ENCODE data around the gene CC2D2A. TPM values are rescaled to one million over a fixed set of nuclear protein-coding genes. Genes with fewer than 3 reads are reported as not detected.
A peak's percentile ranks its signal among the peaks of the same experiment; 100 is the strongest.

CC2D2A gene
- total and polyA plus RNA-seq, 2 donors from 2014 or later = 26.7 to 51.2 TPM

DNA sequence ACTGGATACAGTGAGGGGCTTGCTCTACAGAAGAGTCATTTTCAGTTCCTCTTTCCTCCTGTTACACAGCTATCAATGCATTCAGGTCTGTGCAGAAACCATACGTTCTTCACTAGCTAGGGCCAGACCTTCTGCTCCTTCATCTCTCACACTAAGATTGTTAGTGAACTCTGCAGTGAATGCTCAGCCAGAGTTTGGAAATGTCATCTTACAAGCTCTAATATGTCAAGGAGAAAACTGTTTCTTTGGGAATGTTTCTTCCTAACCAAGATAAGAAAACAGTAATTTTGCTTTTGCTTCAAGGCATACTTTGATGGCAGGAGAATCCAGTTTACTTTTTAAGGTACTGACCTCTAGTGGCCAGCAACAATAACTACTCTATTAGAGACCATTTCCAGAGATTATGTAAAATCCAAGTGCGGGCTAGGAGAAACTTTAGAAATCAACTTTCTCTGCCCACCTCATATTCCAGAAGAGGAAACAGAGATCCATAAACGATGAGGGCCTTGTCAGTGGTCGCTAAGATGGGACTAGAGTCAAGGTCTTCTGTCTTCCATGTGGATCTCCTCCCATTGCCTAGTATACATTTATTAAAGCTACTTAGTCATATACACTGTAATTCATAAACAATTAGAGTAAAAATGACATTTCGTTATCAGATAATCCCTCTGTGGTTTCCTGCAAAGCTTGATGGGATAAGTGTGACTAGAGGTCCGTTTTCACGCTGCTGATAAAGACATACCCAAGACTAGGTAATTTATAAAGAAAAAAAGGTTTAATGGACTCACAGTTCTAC is 12.1 kb upstream of the CC2D2A start:
- DNase-seq (peak in 2 of 5 donors; percentile 73 to 85), FAIRE-seq (peak; percentile 91)
- TF ChIP-seq, protein P1, sequence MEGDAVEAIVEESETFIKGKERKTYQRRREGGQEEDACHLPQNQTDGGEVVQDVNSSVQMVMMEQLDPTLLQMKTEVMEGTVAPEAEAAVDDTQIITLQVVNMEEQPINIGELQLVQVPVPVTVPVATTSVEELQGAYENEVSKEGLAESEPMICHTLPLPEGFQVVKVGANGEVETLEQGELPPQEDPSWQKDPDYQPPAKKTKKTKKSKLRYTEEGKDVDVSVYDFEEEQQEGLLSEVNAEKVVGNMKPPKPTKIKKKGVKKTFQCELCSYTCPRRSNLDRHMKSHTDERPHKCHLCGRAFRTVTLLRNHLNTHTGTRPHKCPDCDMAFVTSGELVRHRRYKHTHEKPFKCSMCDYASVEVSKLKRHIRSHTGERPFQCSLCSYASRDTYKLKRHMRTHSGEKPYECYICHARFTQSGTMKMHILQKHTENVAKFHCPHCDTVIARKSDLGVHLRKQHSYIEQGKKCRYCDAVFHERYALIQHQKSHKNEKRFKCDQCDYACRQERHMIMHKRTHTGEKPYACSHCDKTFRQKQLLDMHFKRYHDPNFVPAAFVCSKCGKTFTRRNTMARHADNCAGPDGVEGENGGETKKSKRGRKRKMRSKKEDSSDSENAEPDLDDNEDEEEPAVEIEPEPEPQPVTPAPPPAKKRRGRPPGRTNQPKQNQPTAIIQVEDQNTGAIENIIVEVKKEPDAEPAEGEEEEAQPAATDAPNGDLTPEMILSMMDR (IDR thresholded peaks at IDR 0.05; ENCODE audit: borderline replicate concordance, extremely low read depth, insufficient read depth) = peak; percentile 78
- H3K27ac ChIP-seq (ENCODE audit: low read depth in 2 of 2, low read length in 2 of 2) = no peak overlapping the region
- H3K27me3 ChIP-seq (ENCODE audit: control insufficient read depth, insufficient read depth, low read length) = no peaks in the 10 kb centered on the region
- H3K4me1 ChIP-seq (ENCODE audit: control insufficient read depth in 2 of 3, insufficient read depth in 2 of 3, low read depth in 1 of 3, low read length in 3 of 3) = peaks cover 0 to 10% (median 0%) of the 10 kb centered on the region in 3 donors
- no peaks in the 10 kb centered on the region for H3K36me3 ChIP-seq (ENCODE audit: control insufficient read depth in 2 of 3, insufficient read depth in 3 of 3, low read length in 3 of 3)
- H3K9me3 ChIP-seq (ENCODE audit: control insufficient read depth in 2 of 3, insufficient read depth in 1 of 3, low read length in 3 of 3) = no peaks in the 10 kb centered on the region
- no peak overlapping the region for H3K4me3 ChIP-seq (ENCODE audit: low read length in 3 of 3)
- intact Hi-C loops (cut with DNase I) = loop anchor here (10.0 kb wide), 1 partner anchor 223 kb away; no protein-coding TSS in a partner anchor
- no peak overlapping the region for H3K9ac ChIP-seq (ENCODE audit: low read length in 3 of 3)

DNA sequence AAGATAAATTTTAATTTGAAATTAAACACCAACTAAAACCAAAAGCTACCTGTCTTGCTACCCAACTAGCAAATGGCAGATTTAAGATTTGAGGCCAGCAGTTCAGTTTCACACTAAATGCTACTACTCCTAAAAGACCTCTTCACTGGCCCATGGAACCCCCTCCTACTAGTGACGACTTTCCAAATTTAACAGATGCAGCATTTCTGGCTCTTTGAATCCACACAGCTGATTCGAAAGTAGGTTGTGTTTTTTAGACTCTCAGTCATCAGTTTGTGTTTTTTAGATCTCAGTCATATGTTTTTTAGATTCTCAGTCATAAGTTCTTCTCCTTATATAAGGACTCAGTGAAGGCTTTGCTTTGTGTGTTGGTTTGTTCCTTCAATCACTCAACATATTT is 11.1 kb upstream of the CC2D2A start:
- no peak overlapping the region for H3K27ac ChIP-seq (ENCODE audit: low read depth in 2 of 2, low read length in 2 of 2)
- H3K4me3 ChIP-seq (ENCODE audit: low read length in 3 of 3) = no peak overlapping the region
- DNase-seq (no peak), FAIRE-seq (no peak)
- H3K4me1 ChIP-seq (ENCODE audit: control insufficient read depth in 2 of 3, insufficient read depth in 2 of 3, low read depth in 1 of 3, low read length in 3 of 3) = peaks cover 0 to 10% (median 0%) of the 10 kb centered on the region in 3 donors
- H3K9ac ChIP-seq (ENCODE audit: low read length in 3 of 3) = no peak overlapping the region
- no peaks in the 10 kb centered on the region for H3K36me3 ChIP-seq (ENCODE audit: control insufficient read depth in 2 of 3, insufficient read depth in 3 of 3, low read length in 3 of 3)
- H3K27me3 ChIP-seq (ENCODE audit: control insufficient read depth, insufficient read depth, low read length) = no peaks in the 10 kb centered on the region
- TF ChIP-seq, protein P1 (IDR thresholded peaks at IDR 0.05; ENCODE audit: borderline replicate concordance, extremely low read depth, insufficient read depth) = no peak
- intact Hi-C loops (cut with DNase I) = loop anchor here (10.0 kb wide), 1 partner anchor 224 kb away; no protein-coding TSS in a partner anchor
- no peaks in the 10 kb centered on the region for H3K9me3 ChIP-seq (ENCODE audit: control insufficient read depth in 2 of 3, insufficient read depth in 1 of 3, low read length in 3 of 3)

DNA sequence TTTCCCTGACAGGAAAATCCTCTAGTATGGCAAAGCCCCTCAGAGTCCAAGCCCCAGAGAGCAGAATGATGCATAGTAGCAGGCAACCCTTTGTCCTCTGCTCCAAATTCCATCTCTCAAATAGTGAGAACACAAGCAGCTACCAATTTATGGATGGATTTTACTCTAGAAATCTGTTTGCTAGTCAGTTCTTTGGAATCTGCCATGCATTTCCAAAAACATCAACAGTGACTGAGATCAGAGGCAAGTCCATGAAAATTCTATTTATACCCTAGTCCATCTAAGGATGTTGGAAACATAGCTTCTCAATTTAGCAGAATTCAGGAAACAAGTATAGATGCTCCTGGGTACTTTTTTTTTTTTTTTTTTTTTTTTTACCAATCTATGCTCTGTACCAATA is 10.0 kb upstream of the CC2D2A start:
- no peak overlapping the region for H3K27ac ChIP-seq (ENCODE audit: low read depth in 2 of 2, low read length in 2 of 2)
- no peaks in the 10 kb centered on the region for H3K27me3 ChIP-seq (ENCODE audit: control insufficient read depth, insufficient read depth, low read length)
- DNase-seq = no peak
- intact Hi-C loops (cut with DNase I) = loop anchor here (10.0 kb wide), 1 partner anchor 225 kb away; no protein-coding TSS in a partner anchor
- H3K9me3 ChIP-seq (ENCODE audit: control insufficient read depth in 2 of 3, insufficient read depth in 1 of 3, low read length in 3 of 3) = no peaks in the 10 kb centered on the region
- TF ChIP-seq, protein P1 (IDR thresholded peaks at IDR 0.05; ENCODE audit: borderline replicate concordance, extremely low read depth, insufficient read depth) = no peak
- H3K4me3 ChIP-seq (ENCODE audit: low read length in 3 of 3) = no peak overlapping the region
- no peaks in the 10 kb centered on the region for H3K36me3 ChIP-seq (ENCODE audit: control insufficient read depth in 2 of 3, insufficient read depth in 3 of 3, low read length in 3 of 3)
- H3K9ac ChIP-seq (ENCODE audit: low read length in 3 of 3) = no peak overlapping the region
- peaks cover 0 to 10% (median 0%) of the 10 kb centered on the region in 3 donors for H3K4me1 ChIP-seq (ENCODE audit: control insufficient read depth in 2 of 3, insufficient read depth in 2 of 3, low read depth in 1 of 3, low read length in 3 of 3)
- FAIRE-seq = no peak

Measured in kidney (tissue), 14 donors.